Upper lobe of left lung (tissue), 6 donors: ENCODE results near the gene RASD2. TPM values are rescaled to one million over a fixed set of nuclear protein-coding genes. Genes with fewer than 3 reads are reported as not detected.

Experiments used
- ATAC-seq, 2 donors: fragments of 200-7000 bp; cut with Tn5 transposase; one replicate each; pipeline ENCODE4 v1.9.1; 2022; ENCODE audit warnings: mild to moderate bottlenecking in 2 of 2, moderate library complexity in 2 of 2; ENCODE audit not compliant: low FRiP score in 2 of 2
- DNase-seq, 2 donors: peaks; one replicate each; pipeline ENCODE4 v3.0.0-alpha.2; 2019 to 2020
- H3K27ac ChIP-seq, 4 donors: fragments of 200-600 bp; sonication (generic); one replicate each; pipeline ENCODE4 v1.5.1; 2016 to 2019
- H3K27me3 ChIP-seq, 4 donors: fragments of 200-600 bp; sonication (generic); one replicate each; pipeline ENCODE4 v1.5.1; 2017 to 2019
- H3K36me3 ChIP-seq, 4 donors: fragments of 200-600 bp; sonication (generic); one replicate each; pipeline ENCODE4 v1.5.1; 2016 to 2019
- H3K4me1 ChIP-seq, 4 donors: fragments of 200-600 bp; sonication (generic); one replicate each; pipeline ENCODE4 v1.5.1; 2018 to 2019
- H3K4me3 ChIP-seq, 4 donors: fragments of 200-600 bp; sonication (generic); one replicate each; pipeline ENCODE4 v1.5.1; 2017 to 2019; ENCODE audit warnings: mild to moderate bottlenecking in 2 of 4, moderate library complexity in 1 of 4
- H3K9me3 ChIP-seq, 4 donors: fragments of 200-600 bp; sonication (generic); one replicate each; pipeline ENCODE4 v1.5.1; 2018 to 2019
- CTCF ChIP-seq, 6 experiments: fragments of 450-650 bp in 4 of 6; fragments of 200-600 bp in 2 of 6; sonication (generic) in 2 of 6; IDR thresholded peaks; one replicate each; pipeline ENCODE4 v1.5.1; 2016 to 2019; ENCODE audit warnings: antibody characterized with exemption in 6 of 6
- EP300 ChIP-seq, 4 donors: sonication (generic); formaldehyde crosslinking; IDR thresholded peaks; one replicate each; pipeline ENCODE4 v1.5.1; 2017; ENCODE audit warnings: antibody characterized with exemption in 4 of 4, control low read depth in 2 of 4
- POLR2A ChIP-seq, 4 donors: fragments of 450-650 bp; IDR thresholded peaks; one replicate each; pipeline ENCODE4 v1.5.1; 2016 to 2017; ENCODE audit warnings: antibody characterized with exemption in 4 of 4, mild to moderate bottlenecking in 2 of 4
- POLR2AphosphoS5 ChIP-seq, 2 donors: sonication (generic); formaldehyde crosslinking; IDR thresholded peaks; one replicate each; pipeline ENCODE4 v1.5.1; 2017; ENCODE audit warnings: antibody characterized with exemption in 2 of 2
- WGBS, 2 donors: methylation state at CpG; one replicate each; pipeline ENCODE4 v1.1.5; 2017 to 2018; 5-methylcytosine and 5-hydroxymethylcytosine counted together
- total RNA-seq, 6 donors: library from RNA; depleted of rRNA in 4 of 6; stranded (reverse); fragments of >200 nt in 4 of 6; gene quantifications; one replicate each; pipeline versions ENCODE4 v1.1.0 to v1.2.1, GENCODE V29; 2016 to 2021
- donor health status: DM: no; HTN: no; CAD: no; lungs with moderate emphysema.
- donor health status: DM: no; HTN: yes; CAD: no; lungs with severe emphysema.

RASD2 gene
- total RNA-seq, 6 donors from 2014 or later: 0.49 to 4.2 (median 1.7) TPM

GRCh38 chr22:35563211-35563610 is 22.6 kb downstream of the RASD2 start:
- WGBS, 2 donors: 69 to 72% methylated on average over 7 of the region's 7 CpGs
- ATAC-seq: no peak
- peaks cover 0 to 5% (median 0%) of the 10 kb centered on the region in 4 donors for H3K9me3 ChIP-seq
- no peak overlapping the region for H3K4me3 ChIP-seq
- no peaks in the 10 kb centered on the region for H3K36me3 ChIP-seq
- DNase-seq: no peak
- no peak overlapping the region for H3K27ac ChIP-seq
- no peaks in the 10 kb centered on the region for H3K4me1 ChIP-seq
- TF ChIP-seq CTCF (IDR thresholded peaks at IDR 0.05) (no peak), POLR2AphosphoS5 (IDR thresholded peaks at IDR 0.05) (no peak), POLR2A (IDR thresholded peaks at IDR 0.05) (no peak), EP300 (IDR thresholded peaks at IDR 0.05) (no peak)
- H3K27me3 ChIP-seq: no peaks in the 10 kb centered on the region

DNA sequence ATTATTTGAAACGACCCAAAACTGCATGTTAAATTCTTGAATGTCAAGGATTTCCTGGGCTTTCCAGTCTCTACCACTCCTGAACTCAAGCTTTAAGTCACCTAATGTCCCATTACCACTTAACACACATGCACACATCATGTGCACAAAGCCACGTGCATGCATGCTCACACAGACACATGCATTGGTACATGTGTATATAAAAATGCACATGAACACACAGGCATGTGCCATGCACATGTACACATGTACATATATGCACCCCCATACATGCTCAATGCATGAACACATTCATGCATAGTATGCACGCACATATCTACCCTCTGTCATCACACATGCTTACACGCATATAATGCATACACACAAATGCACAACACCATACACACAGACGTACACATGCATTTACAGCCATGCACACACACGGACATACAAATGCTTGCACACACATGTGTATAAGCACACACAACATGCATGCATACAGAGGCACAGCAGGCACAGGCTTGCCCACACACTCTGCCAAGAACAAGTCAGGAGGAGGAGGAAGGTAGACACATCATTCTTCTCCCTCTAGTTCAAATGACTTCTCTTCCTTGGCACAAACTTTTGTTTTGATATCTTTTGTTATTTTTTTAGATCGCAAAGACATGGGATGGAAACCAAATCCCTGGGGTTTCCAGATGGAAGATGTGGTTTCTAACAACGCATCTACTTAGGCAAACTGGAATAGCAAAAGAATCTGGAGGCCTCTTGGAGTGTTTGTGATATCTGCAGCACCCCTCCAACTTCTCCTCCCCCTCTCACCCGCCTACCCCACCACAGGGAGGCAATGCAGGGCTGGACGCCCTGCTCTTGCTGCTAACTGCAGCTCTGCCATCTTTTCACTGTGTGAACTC is 24.6 kb downstream of the RASD2 start:
- 61 to 66% methylated on average over 10 of the region's 10 CpGs for WGBS, 2 donors
- no peak for DNase-seq
- TF ChIP-seq CTCF (IDR thresholded peaks at IDR 0.05) (no peak), POLR2A (IDR thresholded peaks at IDR 0.05) (no peak), POLR2AphosphoS5 (IDR thresholded peaks at IDR 0.05) (no peak), EP300 (IDR thresholded peaks at IDR 0.05) (no peak)
- Histone ChIP-seq H3K4me1 (no peaks in the 10 kb centered on the region), H3K9me3 (no peaks in the 10 kb centered on the region), H3K27me3 (no peaks in the 10 kb centered on the region), H3K4me3 (no peak overlapping the region), H3K27ac (no peak overlapping the region), H3K36me3 (no peaks in the 10 kb centered on the region)
- no peak for ATAC-seq

GRCh38 chr22:35567351-35568141 is 26.9 kb downstream of the RASD2 start:
- H3K4me1 ChIP-seq: no peaks in the 10 kb centered on the region
- no peaks in the 10 kb centered on the region for H3K27me3 ChIP-seq
- DNase-seq (no peak), ATAC-seq (no peak)
- H3K4me3 ChIP-seq: no peak overlapping the region
- no peak for TF ChIP-seq EP300 (IDR thresholded peaks at IDR 0.05)
- TF ChIP-seq CTCF (IDR thresholded peaks at IDR 0.05): no peak
- TF ChIP-seq POLR2A (IDR thresholded peaks at IDR 0.05): no peak
- TF ChIP-seq POLR2AphosphoS5 (IDR thresholded peaks at IDR 0.05): no peak
- H3K27ac ChIP-seq: no peak overlapping the region
- H3K9me3 ChIP-seq: no peaks in the 10 kb centered on the region
- no peaks in the 10 kb centered on the region for H3K36me3 ChIP-seq
- WGBS, 2 donors: 64 to 66% methylated on average over 19 to 23 of the region's 23 CpGs

GRCh38 chr22:35568751-35569739 is 28.4 kb downstream of the RASD2 start:
- DNase-seq (no peak), ATAC-seq (peak; percentile 28 to 50)
- 71 to 85% methylated on average over 14 to 16 of the region's 17 CpGs for WGBS, 2 donors
- Histone ChIP-seq H3K36me3 (no peaks in the 10 kb centered on the region), H3K9me3 (no peaks in the 10 kb centered on the region), H3K4me3 (no peak overlapping the region), H3K27ac (no peak overlapping the region), H3K4me1 (no peaks in the 10 kb centered on the region), H3K27me3 (no peaks in the 10 kb centered on the region)
- TF ChIP-seq CTCF (IDR thresholded peaks at IDR 0.05) (no peak), EP300 (IDR thresholded peaks at IDR 0.05) (no peak), POLR2AphosphoS5 (IDR thresholded peaks at IDR 0.05) (no peak), POLR2A (IDR thresholded peaks at IDR 0.05) (no peak)
